GM18909 (cell line): Measurements from ENCODE around the gene GPR156.
"Not testable (repeated sequence)": the region's sequence is repeated elsewhere in the genome, so short reads cannot be mapped to it uniquely, and the experiment has no call there.

Experiments
- ATAC-seq: cut with Tn5 transposase; IDR thresholded peaks from one replicate; pipeline ENCODE4 v1.9.1; 2021; ENCODE audit warnings: mild to moderate bottlenecking; ENCODE audit not compliant: unreplicated experiment, poor library complexity

The GPR156 gene

DNA sequence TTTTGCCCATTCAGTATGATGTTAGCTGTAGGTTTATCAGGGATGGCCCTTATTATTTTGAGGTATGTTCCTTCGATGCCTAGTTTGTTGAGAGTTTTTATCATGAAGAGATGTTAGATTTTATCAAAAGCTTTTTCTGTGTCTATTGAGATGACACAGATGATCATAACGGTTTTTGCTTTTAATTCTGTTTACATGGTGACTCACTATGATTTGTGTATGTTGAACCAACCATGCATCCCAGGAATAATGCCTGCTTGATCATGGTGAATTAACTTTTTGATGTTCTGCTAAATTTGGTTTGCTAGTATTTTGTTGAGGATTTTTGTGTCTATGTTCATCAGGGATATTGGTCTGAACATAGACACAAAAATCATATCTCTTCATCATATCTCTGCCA lies 8.3 kb downstream of the GPR156 start:
- ATAC-seq, result no peak

DNA sequence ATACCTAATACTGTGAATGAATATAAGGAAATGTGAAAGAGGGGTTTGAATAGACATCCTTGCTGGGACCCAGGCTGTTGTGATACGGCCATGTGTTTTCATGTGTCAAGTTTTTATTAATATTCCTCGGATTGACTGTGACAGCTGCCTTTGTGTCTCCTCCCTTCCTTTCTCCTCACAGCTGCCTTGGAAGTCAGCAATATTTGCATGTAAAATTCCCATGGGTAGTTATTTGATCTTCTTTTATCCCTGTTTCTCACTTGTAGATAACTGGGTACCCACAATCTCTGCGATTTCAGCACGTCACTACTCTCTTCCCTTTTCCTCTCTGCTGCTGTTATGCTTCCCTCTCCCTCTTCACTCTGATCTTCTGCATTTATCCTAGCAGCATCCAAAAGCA lies 9.4 kb downstream of the GPR156 start:
- ATAC-seq, result no peak

GRCh38 chr3:120274739-120275167 lies 10.3 kb downstream of the GPR156 start:
- no peak for ATAC-seq

GRCh38 chr3:120272286-120272685 lies 12.7 kb downstream of the GPR156 start:
- ATAC-seq, result no peak

GRCh38 chr3:120265989-120266388 lies 19.0 kb downstream of the GPR156 start:
- no peak for ATAC-seq

DNA sequence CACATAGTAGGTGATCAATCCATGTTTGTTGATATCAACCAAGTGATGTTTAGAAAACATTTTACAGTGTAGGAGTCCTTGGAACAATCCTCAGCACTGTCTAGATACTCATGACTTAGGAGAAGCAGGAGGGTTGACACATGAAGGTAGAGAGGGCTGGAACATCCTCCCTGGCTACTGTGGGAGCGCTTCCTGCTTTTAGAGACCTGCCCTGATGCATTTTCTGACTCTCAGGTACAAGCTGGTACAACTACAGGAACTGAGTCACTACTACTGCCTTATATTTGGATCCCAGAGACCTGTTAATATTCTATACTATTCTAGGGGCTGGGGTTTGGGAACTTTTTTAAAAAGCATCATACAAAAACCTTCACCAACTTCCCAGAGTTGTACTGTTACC lies 20.1 kb downstream of the GPR156 start:
- ATAC-seq, result no peak

GRCh38 chr3:120263792-120264191 lies 21.2 kb downstream of the GPR156 start:
- no peak for ATAC-seq

GRCh38 chr3:120258009-120258408 lies 27.0 kb downstream of the GPR156 start:
- no peak for ATAC-seq

DNA sequence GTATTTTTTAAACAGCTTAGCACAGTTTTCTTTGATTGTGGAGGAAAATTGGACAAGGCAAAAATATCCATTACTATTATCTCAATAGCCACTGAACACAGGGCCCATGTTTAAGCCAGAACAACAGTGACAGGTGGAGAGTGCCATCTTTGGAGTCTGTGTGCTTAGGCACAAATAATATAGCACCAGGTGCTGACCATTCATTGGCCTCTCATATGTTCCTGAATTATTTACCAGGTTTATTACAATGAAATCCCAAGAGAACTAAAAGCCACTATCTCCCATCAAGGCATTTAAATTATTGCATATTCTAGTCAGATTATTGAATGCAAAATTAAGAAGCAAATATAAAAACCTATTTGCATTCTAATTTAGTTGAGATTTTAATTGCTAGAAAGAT lies 39.6 kb downstream of the GPR156 start:
- ATAC-seq, result no peak

- ATAC-seq, result no peak
These were observed 40.2 kb downstream of the GPR156 start for GRCh38 chr3:120244834-120245225.

DNA sequence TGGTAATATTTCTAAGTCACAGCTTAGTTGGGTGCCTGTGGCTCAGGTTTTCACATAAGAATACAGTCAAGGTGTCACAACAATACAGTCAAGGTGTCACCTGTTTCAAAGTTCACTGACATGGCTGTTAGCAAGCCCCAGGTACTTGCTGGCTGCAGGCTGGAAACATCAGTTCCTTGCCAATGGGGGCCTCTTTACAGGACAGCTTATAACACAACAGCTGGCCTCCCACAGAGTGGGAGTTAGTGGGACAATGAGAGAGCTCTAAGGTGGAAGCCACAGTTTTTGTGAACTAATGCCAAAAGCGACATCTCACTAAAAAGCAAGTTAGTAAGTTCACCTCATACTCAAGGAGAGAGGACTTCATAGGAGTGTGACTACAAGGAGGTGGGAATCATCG lies 45.4 kb downstream of the GPR156 start:
- ATAC-seq, result no peak

- no peak for ATAC-seq
These were observed 57.2 kb downstream of the GPR156 start for GRCh38 chr3:120227710-120228347.

- ATAC-seq, result no peak
These were observed 60.8 kb downstream of the GPR156 start for GRCh38 chr3:120224237-120224636.

- ATAC-seq, result no peak
These were observed 66.0 kb downstream of the GPR156 start for GRCh38 chr3:120218981-120219380.

- not testable (repeated sequence) for ATAC-seq
These were observed 68.4 kb downstream of the GPR156 start for GRCh38 chr3:120216633-120217032.

DNA sequence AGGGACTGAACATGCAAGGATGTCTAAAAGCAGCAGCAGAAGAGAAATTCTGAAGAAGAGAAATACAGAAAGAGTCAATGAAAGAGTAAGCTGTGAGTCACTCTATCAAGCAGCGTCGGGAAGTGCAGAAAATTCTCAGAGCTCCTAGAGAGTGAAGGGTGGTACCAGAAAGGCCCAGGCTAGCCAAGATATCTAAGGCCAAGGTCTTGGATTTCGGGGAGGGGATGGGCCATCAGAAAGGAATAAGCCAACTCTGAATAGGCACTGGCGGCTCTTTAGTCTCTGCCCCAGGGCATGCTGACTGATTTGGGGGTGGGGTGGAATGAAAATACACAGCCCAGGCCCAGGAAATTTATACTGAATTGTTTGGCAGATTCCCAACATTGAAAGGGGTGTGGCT lies 70.8 kb downstream of the GPR156 start:
- ATAC-seq, result no peak

- ATAC-seq, result no peak
These were observed 72.5 kb downstream of the GPR156 start for GRCh38 chr3:120212505-120212904.

- ATAC-seq, result no peak
These were observed 75.6 kb downstream of the GPR156 start for GRCh38 chr3:120209425-120209824.

DNA sequence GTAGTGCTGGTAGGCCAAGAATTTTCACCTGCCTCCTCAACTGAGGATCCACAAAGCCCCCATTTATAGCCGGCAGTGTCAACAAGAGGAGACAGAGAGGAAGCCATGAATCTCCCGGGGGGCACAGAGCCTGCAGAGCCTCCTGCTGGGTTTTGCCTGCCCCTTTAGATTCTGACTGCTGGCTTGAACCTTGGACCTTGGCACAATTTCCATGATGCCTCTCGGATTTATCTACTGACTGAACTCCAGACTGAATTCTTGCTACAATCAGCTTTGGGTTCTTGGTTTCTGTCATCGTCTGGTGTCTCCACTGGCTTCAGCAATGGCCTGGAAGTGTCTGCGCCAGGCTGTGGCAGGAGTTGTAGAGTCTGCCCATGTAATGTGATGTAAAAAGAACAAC lies 80.7 kb downstream of the GPR156 start:
- no peak for ATAC-seq

DNA sequence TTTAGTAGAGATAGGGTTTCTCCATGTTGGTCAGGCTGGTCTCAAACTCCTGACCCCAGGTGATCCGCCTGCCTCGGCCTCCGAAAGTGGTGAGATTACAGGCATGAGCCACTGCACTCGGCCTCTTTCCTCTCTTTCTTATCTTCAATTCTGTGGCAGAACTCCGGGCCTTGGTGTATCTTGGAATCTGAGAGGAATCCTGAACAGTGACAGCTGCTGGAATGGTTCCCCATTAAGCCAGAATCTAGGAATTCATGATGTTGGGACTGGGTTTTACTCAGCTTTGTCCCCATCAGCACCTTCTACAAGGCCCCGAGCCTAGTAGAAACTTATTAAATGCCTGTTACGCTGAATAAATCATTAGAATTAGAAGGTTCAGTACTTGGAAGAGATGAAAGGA lies 81.4 kb downstream of the GPR156 start:
- ATAC-seq, result no peak

- no peak for ATAC-seq
These were observed 82.0 kb downstream of the GPR156 start for GRCh38 chr3:120203016-120203415.

DNA sequence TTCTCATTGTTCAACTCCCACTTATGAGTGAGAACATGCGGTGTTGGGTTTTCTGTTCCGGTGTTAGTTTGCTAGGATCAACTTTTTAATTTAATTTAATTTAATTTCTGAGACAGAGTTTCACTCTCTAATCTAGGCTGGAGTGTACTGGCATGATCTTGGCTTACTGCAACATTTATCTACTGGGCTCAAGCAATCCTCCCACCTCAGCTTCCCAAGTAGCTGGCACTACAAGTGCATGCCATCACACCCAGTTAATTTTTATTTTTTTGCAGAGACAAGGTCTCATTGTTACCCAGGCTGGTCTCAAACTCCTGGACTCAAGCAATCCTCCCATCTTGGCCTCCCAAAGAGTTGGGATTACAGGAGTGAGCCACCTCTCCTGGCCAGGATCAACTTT lies 82.7 kb downstream of the GPR156 start:
- ATAC-seq, result no peak
